Measurements from ENCODE around the gene COA8. TPM values are rescaled to one million over a fixed set of nuclear protein-coding genes. Genes with fewer than 3 reads are reported as not detected.

The COA8 gene
- total and polyA plus RNA-seq, 2 of the 8 experiments (the other 6 are each of a cell fraction or from before 2014, with no cell fraction given), result 7.1 to 35.5 TPM

GRCh38 chr14:103519837-103520212, 42.9 kb upstream of the COA8 start (continued):
- TF ChIP-seq EZH2 (IDR thresholded peaks at IDR 0.05; ENCODE audit: low read depth, low read length, severe bottlenecking), result no peak
- no peak for TF ChIP-seq TCF12 (IDR thresholded peaks at IDR 0.05; ENCODE audit: low read depth, low read length)
- TF ChIP-seq CEBPB (IDR thresholded peaks at IDR 0.05; ENCODE audit: low read depth, low read length), result no peak

All from H1 (cell line).